CD14-positive monocyte (primary cell): ENCODE data around the gene SEMA3F. TPM values are rescaled to one million over a fixed set of nuclear protein-coding genes. Genes with fewer than 3 reads are reported as not detected.

Experiments
- DNase-seq, 3 donors: peaks; one replicate each; pipeline ENCODE4 v3.0.0-alpha.2; 2011 to 2022
- H2AFZ ChIP-seq: 2 replicates; pipeline ENCODE4 v1.6.0; 2012; ENCODE audit warnings: mild to moderate bottlenecking, low read depth, low read length, inconsistent platforms; ENCODE audit not compliant: insufficient read depth, poor library complexity, severe bottlenecking
- H3K27ac ChIP-seq, 2 donors: 1 replicate in 1 of 2; 2 replicates in 1 of 2; pipeline ENCODE4 v1.5.1; 2012 to 2013; ENCODE audit warnings: low read length in 2 of 2, control low read depth in 1 of 2, inconsistent platforms in 1 of 2, low read depth in 1 of 2, mild to moderate bottlenecking in 1 of 2
- H3K27me3 ChIP-seq, 2 donors: one replicate each; pipeline versions ENCODE4 v1.6.0 to v1.6.1; 2011 to 2013; ENCODE audit warnings: low read length in 2 of 2; ENCODE audit not compliant: control insufficient read depth in 2 of 2, insufficient read depth in 2 of 2
- H3K36me3 ChIP-seq, 2 donors: replicated peaks in 1 of 2; 1 replicate in 1 of 2; 2 replicates in 1 of 2; pipeline versions ENCODE4 v1.5.1 to v1.6.1; 2012 to 2013; ENCODE audit warnings: low read length in 2 of 2, control low read depth in 1 of 2, inconsistent platforms in 1 of 2, mild to moderate bottlenecking in 1 of 2; ENCODE audit not compliant: insufficient read depth in 2 of 2, control insufficient read depth in 1 of 2
- H3K4me1 ChIP-seq, 2 donors: 1 replicate in 1 of 2; 2 replicates in 1 of 2; pipeline versions ENCODE4 v1.5.1 to v1.6.1; 2012 to 2013; ENCODE audit warnings: low read length in 2 of 2, control low read depth in 1 of 2, inconsistent platforms in 1 of 2, mild to moderate bottlenecking in 1 of 2, moderate library complexity in 1 of 2; ENCODE audit not compliant: insufficient read depth in 2 of 2, control insufficient read depth in 1 of 2
- H3K4me2 ChIP-seq: replicated peaks from 2 replicates; pipeline ENCODE3; 2012; ENCODE audit warnings: low read length, moderate library complexity, mild to moderate bottlenecking; ENCODE audit not compliant: poor library complexity, severe bottlenecking; ENCODE audit errors: extremely low read depth
- H3K4me3 ChIP-seq, 3 experiments: fragments of 200-600 bp in 1 of 3; sonication (generic) in 1 of 3; replicated peaks in 1 of 3; 1 replicate in 2 of 3; 2 replicates in 1 of 3; pipeline ENCODE4 v1.5.1; 2011 to 2013; ENCODE audit warnings: low read length in 3 of 3, mild to moderate bottlenecking in 3 of 3, control low read depth in 2 of 3, low read depth in 2 of 3, inconsistent platforms in 1 of 3, moderate library complexity in 1 of 3
- H3K79me2 ChIP-seq: 2 replicates; pipeline ENCODE4 v1.6.0; 2012; ENCODE audit warnings: mild to moderate bottlenecking, control low read depth, inconsistent platforms, low read length, moderate library complexity; ENCODE audit not compliant: insufficient read depth
- H3K9ac ChIP-seq: 2 replicates; pipeline ENCODE4 v1.6.0; 2017; ENCODE audit warnings: low read length, mild to moderate bottlenecking; ENCODE audit not compliant: insufficient read depth, poor library complexity, severe bottlenecking
- H3K9me3 ChIP-seq, 2 donors: replicated peaks in 1 of 2; 1 replicate in 1 of 2; 2 replicates in 1 of 2; pipeline versions ENCODE4 v1.5.1 to v1.6.1; 2012 to 2013; ENCODE audit warnings: low read length in 2 of 2, control low read depth in 1 of 2; ENCODE audit not compliant: control insufficient read depth in 1 of 2, insufficient read depth in 1 of 2
- H4K20me1 ChIP-seq: 2 replicates; pipeline ENCODE4 v1.6.0; 2012; ENCODE audit warnings: mild to moderate bottlenecking, low read length, control low read depth, moderate library complexity; ENCODE audit not compliant: insufficient read depth
- H3K27ac Mint-ChIP-seq, 7 donors: one replicate each; pipeline ENCODE4 v1.8.0; 2020; ENCODE audit warnings: mild to moderate bottlenecking in 7 of 7, mixed read lengths in 7 of 7, moderate library complexity in 6 of 7, inconsistent platforms in 2 of 7
- H3K27me3 Mint-ChIP-seq, 3 donors: one replicate each; pipeline ENCODE4 v1.8.0; 2021 to 2022; ENCODE audit warnings: low read depth in 3 of 3, mild to moderate bottlenecking in 3 of 3, mixed read lengths in 3 of 3, moderate library complexity in 3 of 3, inconsistent platforms in 1 of 3
- H3K36me3 Mint-ChIP-seq, 2 donors: one replicate each; pipeline ENCODE4 v1.8.0; 2020; ENCODE audit warnings: mixed read lengths in 2 of 2, inconsistent platforms in 1 of 2, mild to moderate bottlenecking in 1 of 2
- H3K4me1 Mint-ChIP-seq: one replicate; pipeline ENCODE4 v1.8.0; 2020; ENCODE audit warnings: mild to moderate bottlenecking, mixed read lengths
- H3K4me3 Mint-ChIP-seq, 2 donors: one replicate each; pipeline ENCODE4 v1.8.0; 2020; ENCODE audit warnings: mild to moderate bottlenecking in 2 of 2, mixed read lengths in 2 of 2, moderate library complexity in 1 of 2
- H3K9me3 Mint-ChIP-seq, 7 donors: one replicate each; pipeline ENCODE4 v1.8.0; 2020 to 2022; ENCODE audit warnings: mixed read lengths in 7 of 7, mild to moderate bottlenecking in 6 of 7, moderate library complexity in 6 of 7, inconsistent platforms in 2 of 7
- CTCF ChIP-seq: fragments of 200-600 bp; IDR thresholded peaks from one replicate; pipeline ENCODE4 v1.8.0; 2022; ENCODE audit warnings: antibody characterized with exemption, mild to moderate bottlenecking
- WGBS: methylation state at CpG from one replicate; pipeline ENCODE4 v1.1.5; 2013; ENCODE audit warnings: missing lambda C conversion rate; ENCODE audit not compliant: insufficient coverage; 5-methylcytosine and 5-hydroxymethylcytosine counted together
- intact Hi-C, 2 donors: fragments of 100-400 bp; cut with micrococcal nuclease; formaldehyde crosslinking; loops; one replicate each; pipeline versions ENCODE4 v1.15.0 to v1.15.1; 2023
- polyA plus RNA-seq, 3 donors: library from polyadenylated mRNA; depleted of rRNA in 1 of 3; unstranded in 2 of 3; stranded (reverse) in 1 of 3; fragments of 300-500 nt in 2 of 3; fragments of >200 nt in 1 of 3; fragmentation: Illumina TruSeq in 2 of 3; gene quantifications; 1 replicate in 2 of 3; 2 replicates in 1 of 3; pipeline ENCODE4 v1.2.3, GENCODE V29; 2012 to 2021

SEMA3F gene
- polyA plus RNA-seq, 3 donors: 0.01 TPM; not detected in 2

GRCh38 chr3:50112462-50112861 lies 42.7 kb upstream of the SEMA3F start:
- Histone ChIP-seq H3K4me3 (no peak overlapping the region), H3K9ac (no peak overlapping the region), H3K9me3 (no peaks in the 10 kb centered on the region), H4K20me1 (peaks cover 100% of the 10 kb centered on the region), H3K79me2 (peaks cover 9% of the 10 kb centered on the region), H3K4me2 (no peak overlapping the region), H3K4me1 (no peaks in the 10 kb centered on the region), H3K36me3 (peaks cover 96 to 100% of the 10 kb centered on the region in 2 donors), H2AFZ (no peak overlapping the region), H3K27me3 (no peaks in the 10 kb centered on the region), H3K27ac (no peak overlapping the region)
- Mint-ChIP-seq H3K36me3 (peaks cover 86 to 98% of the 10 kb centered on the region in 2 donors), H3K27me3 (peaks cover 0 to 3% (median 0%) of the 10 kb centered on the region in 3 donors), H3K27ac (peak overlapping the region in 2 of 7 donors; percentile 4 to 59), H3K4me1 (no peaks in the 10 kb centered on the region), H3K4me3 (no peak overlapping the region), H3K9me3 (no peaks in the 10 kb centered on the region)
- no peak for TF ChIP-seq CTCF
- intact Hi-C loops: no loop called here
- 100% methylated on average over 1 of the region's 3 CpGs for WGBS
- DNase-seq: no peak

- H3K36me3 Mint-ChIP-seq: peaks cover 70 to 87% of the 10 kb centered on the region in 2 donors
- no peak overlapping the region for H3K27ac ChIP-seq
- H3K4me1 Mint-ChIP-seq: no peaks in the 10 kb centered on the region
- no peak overlapping the region for H3K4me2 ChIP-seq
- H3K4me3 ChIP-seq: no peak overlapping the region
- H3K36me3 ChIP-seq: peaks cover 85 to 100% of the 10 kb centered on the region in 2 donors
- no peaks in the 10 kb centered on the region for H3K9me3 Mint-ChIP-seq
- H4K20me1 ChIP-seq: peaks cover 100% of the 10 kb centered on the region
- no peak overlapping the region for H2AFZ ChIP-seq
- H3K27me3 Mint-ChIP-seq: peaks cover 0 to 2% (median 0%) of the 10 kb centered on the region in 3 donors
- intact Hi-C loops: no loop called here
- H3K9me3 ChIP-seq: no peaks in the 10 kb centered on the region
- H3K27me3 ChIP-seq: no peaks in the 10 kb centered on the region
- no peak for DNase-seq
- H3K4me1 ChIP-seq: no peaks in the 10 kb centered on the region
- no peak overlapping the region for H3K9ac ChIP-seq
- no peak for TF ChIP-seq CTCF
- no peak overlapping the region for H3K4me3 Mint-ChIP-seq
- H3K79me2 ChIP-seq: peaks cover 5% of the 10 kb centered on the region
- 98% methylated on average over 8 of the region's 8 CpGs for WGBS
- H3K27ac Mint-ChIP-seq: peak overlapping the region in 1 of 7 donors; percentile 62
Observed at GRCh38 chr3:50117120-50117519, 38.0 kb upstream of the SEMA3F start.
